ENCODE results near the gene HDAC2. TPM values are rescaled to one million over a fixed set of nuclear protein-coding genes. Genes with fewer than 3 reads are reported as not detected.

Gene HDAC2
- total RNA-seq, 1 experiment from 2014 or later, result 66.1 TPM

DNA sequence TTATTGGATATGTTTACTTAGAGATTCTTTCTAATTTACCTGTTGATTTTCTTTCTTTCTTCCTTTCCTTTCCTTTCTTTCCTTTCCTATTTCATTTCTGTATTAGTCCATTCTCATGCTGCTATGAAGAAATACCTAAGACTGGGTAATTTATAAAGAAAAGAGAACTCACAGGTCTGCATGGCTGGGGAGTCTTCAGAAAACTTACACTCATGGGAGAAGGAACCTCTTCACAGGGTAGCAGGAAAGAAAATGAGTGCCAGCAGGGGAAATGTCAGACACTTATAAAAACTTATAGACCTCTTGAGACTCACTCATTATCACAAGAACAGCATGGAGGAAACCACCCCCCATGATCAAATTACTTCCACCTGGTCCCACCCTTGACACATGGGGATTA is 40.8 kb downstream of the HDAC2 start:
- H4K20me1 ChIP-seq (ENCODE audit: low read length), result no peaks in the 10 kb centered on the region
- no peak overlapping the region for H3K4me3 ChIP-seq (ENCODE audit: low read length)
- DNase-seq (no peak), ATAC-seq (no peak)
- H3K27me3 ChIP-seq (ENCODE audit: low read length), result no peaks in the 10 kb centered on the region
- H3K9me3 ChIP-seq (ENCODE audit: low read length), result no peaks in the 10 kb centered on the region
- BruUV-seq (replicated peaks), result no TSS peak
- no peaks in the 10 kb centered on the region for H3K36me3 ChIP-seq (ENCODE audit: low read depth, low read length)
- intact Hi-C loops (cut with micrococcal nuclease), result no loop called here
- H3K4me2 ChIP-seq (ENCODE audit: low read length), result no peak overlapping the region
- no peak overlapping the region for H3K9ac ChIP-seq (ENCODE audit: low read length)
- H2AFZ ChIP-seq (ENCODE audit: low read length), result no peak overlapping the region
- H3K9me2 ChIP-seq (replicated peaks; ENCODE audit: low read length), result no peaks in the 10 kb centered on the region
- no peaks in the 10 kb centered on the region for H3F3A ChIP-seq (ENCODE audit: low read length, unreplicated experiment)
- POLR2A ChIA-PET (ENCODE audit: unreplicated experiment), result no interaction called here
- CTCF ChIA-PET, result no interaction called here
- TF ChIP-seq, protein P1, sequence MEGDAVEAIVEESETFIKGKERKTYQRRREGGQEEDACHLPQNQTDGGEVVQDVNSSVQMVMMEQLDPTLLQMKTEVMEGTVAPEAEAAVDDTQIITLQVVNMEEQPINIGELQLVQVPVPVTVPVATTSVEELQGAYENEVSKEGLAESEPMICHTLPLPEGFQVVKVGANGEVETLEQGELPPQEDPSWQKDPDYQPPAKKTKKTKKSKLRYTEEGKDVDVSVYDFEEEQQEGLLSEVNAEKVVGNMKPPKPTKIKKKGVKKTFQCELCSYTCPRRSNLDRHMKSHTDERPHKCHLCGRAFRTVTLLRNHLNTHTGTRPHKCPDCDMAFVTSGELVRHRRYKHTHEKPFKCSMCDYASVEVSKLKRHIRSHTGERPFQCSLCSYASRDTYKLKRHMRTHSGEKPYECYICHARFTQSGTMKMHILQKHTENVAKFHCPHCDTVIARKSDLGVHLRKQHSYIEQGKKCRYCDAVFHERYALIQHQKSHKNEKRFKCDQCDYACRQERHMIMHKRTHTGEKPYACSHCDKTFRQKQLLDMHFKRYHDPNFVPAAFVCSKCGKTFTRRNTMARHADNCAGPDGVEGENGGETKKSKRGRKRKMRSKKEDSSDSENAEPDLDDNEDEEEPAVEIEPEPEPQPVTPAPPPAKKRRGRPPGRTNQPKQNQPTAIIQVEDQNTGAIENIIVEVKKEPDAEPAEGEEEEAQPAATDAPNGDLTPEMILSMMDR (conservative IDR thresholded peaks at IDR 0.05; ENCODE audit: low read depth, low read length), result no peak
- no peaks in the 10 kb centered on the region for H3K4me1 ChIP-seq (ENCODE audit: insufficient read depth, low read length)
- no peak overlapping the region for H3K27ac ChIP-seq (ENCODE audit: low read length)
- no peaks in the 10 kb centered on the region for H3K79me2 ChIP-seq (ENCODE audit: low read length)

DNA sequence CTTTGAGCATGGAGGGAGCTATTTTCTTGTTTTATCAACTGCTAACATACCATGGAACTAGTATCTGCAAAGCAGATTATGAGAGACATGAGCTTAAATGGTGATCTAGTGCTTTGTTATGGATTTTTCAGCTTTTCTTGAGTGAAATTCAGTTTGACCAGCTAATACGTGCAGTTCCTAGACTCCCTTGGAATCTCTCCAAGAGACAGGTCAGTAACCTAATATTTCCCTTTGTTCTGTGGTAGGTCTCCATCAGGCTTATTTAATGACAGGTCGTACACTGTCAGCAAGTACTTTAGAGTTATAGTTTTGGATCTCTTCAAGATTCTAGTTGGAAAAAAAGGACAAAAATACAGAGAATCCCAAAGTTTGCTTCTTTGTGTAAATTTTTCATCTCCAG is 43.9 kb downstream of the HDAC2 start:
- no peaks in the 10 kb centered on the region for H3K4me1 ChIP-seq (ENCODE audit: insufficient read depth, low read length)
- POLR2A ChIA-PET (ENCODE audit: unreplicated experiment), result no interaction called here
- no peak overlapping the region for H3K4me2 ChIP-seq (ENCODE audit: low read length)
- no peak overlapping the region for H3K4me3 ChIP-seq (ENCODE audit: low read length)
- no peaks in the 10 kb centered on the region for H3K36me3 ChIP-seq (ENCODE audit: low read depth, low read length)
- CTCF ChIA-PET, result no interaction called here
- TF ChIP-seq, protein P1 (conservative IDR thresholded peaks at IDR 0.05; ENCODE audit: low read depth, low read length), result no peak
- TF ChIP-seq EZH2phosphoT487 (IDR thresholded peaks at IDR 0.05; ENCODE audit: borderline replicate concordance, low read length) (no peak), EZH2 (IDR thresholded peaks at IDR 0.05; ENCODE audit: low read length, unreplicated experiment) (no peak)
- H3K27ac ChIP-seq (ENCODE audit: low read length), result no peak overlapping the region
- H3F3A ChIP-seq (ENCODE audit: low read length, unreplicated experiment), result no peaks in the 10 kb centered on the region
- no peaks in the 10 kb centered on the region for H3K9me3 ChIP-seq (ENCODE audit: low read length)
- DNase-seq, result no peak
- no peaks in the 10 kb centered on the region for H3K79me2 ChIP-seq (ENCODE audit: low read length)
- intact Hi-C loops (cut with micrococcal nuclease), result no loop called here
- H4K20me1 ChIP-seq (ENCODE audit: low read length), result no peaks in the 10 kb centered on the region
- H3K9ac ChIP-seq (ENCODE audit: low read length), result no peak overlapping the region
- no peak for ATAC-seq
- H2AFZ ChIP-seq (ENCODE audit: low read length), result no peak overlapping the region
- H3K27me3 ChIP-seq (ENCODE audit: low read length), result no peaks in the 10 kb centered on the region
- H3K9me2 ChIP-seq (replicated peaks; ENCODE audit: low read length), result no peaks in the 10 kb centered on the region
- BruUV-seq (replicated peaks), result no TSS peak

DNA sequence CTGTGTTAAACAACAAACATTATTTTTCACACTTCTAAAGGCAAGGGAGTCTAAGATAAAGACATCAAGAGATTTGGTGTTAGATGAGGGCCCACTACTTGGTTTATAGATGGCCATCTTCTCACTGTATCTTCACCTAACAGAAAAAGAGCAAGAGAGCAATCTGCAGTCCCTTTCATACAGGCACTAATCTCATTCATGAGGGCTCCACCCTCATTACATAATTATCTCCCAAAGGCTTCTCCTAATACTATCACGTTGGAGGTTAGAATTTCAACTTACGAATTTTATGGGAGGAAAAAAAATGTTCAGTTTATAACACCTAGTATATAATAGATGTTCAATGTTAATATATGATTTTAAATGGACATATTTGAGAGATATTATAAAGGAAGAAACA is 45.6 kb downstream of the HDAC2 start:
- H3F3A ChIP-seq (ENCODE audit: low read length, unreplicated experiment), result no peaks in the 10 kb centered on the region
- H3K4me1 ChIP-seq (ENCODE audit: insufficient read depth, low read length), result no peaks in the 10 kb centered on the region
- POLR2A ChIA-PET (ENCODE audit: unreplicated experiment), result no interaction called here
- intact Hi-C loops (cut with micrococcal nuclease), result no loop called here
- no peak overlapping the region for H3K9ac ChIP-seq (ENCODE audit: low read length)
- no peak for TF ChIP-seq EZH2 (IDR thresholded peaks at IDR 0.05; ENCODE audit: low read length, unreplicated experiment)
- TF ChIP-seq, protein P1 (conservative IDR thresholded peaks at IDR 0.05; ENCODE audit: low read depth, low read length), result no peak
- no peak for TF ChIP-seq EZH2phosphoT487 (IDR thresholded peaks at IDR 0.05; ENCODE audit: borderline replicate concordance, low read length)
- H3K27ac ChIP-seq (ENCODE audit: low read length), result no peak overlapping the region
- H3K4me3 ChIP-seq (ENCODE audit: low read length), result no peak overlapping the region
- CTCF ChIA-PET, result no interaction called here
- H3K4me2 ChIP-seq (ENCODE audit: low read length), result no peak overlapping the region
- H3K9me2 ChIP-seq (replicated peaks; ENCODE audit: low read length), result no peaks in the 10 kb centered on the region
- no peaks in the 10 kb centered on the region for H3K9me3 ChIP-seq (ENCODE audit: low read length)
- no peak overlapping the region for H2AFZ ChIP-seq (ENCODE audit: low read length)
- no peaks in the 10 kb centered on the region for H3K79me2 ChIP-seq (ENCODE audit: low read length)
- no TSS peak for BruUV-seq (replicated peaks)
- no peaks in the 10 kb centered on the region for H4K20me1 ChIP-seq (ENCODE audit: low read length)
- H3K36me3 ChIP-seq (ENCODE audit: low read depth, low read length), result no peaks in the 10 kb centered on the region
- DNase-seq (no peak), ATAC-seq (no peak)
- no peaks in the 10 kb centered on the region for H3K27me3 ChIP-seq (ENCODE audit: low read length)

Data from PC-3 (cell line).